HG02588 (cell line): Measurements from ENCODE around the gene ARF5.

Source experiments
- ATAC-seq: cut with Tn5 transposase; IDR thresholded peaks from one replicate; pipeline ENCODE4 v1.9.1; 2021; ENCODE audit warnings: mild to moderate bottlenecking, moderate library complexity; ENCODE audit not compliant: unreplicated experiment

Gene ARF5

GRCh38 chr7:127588697-127589482 is 679 bp downstream of the ARF5 start:
- peak; percentile 17 for ATAC-seq

GRCh38 chr7:127589896-127590295 is 1.7 kb downstream of the ARF5 start:
- ATAC-seq = no peak

GRCh38 chr7:127591189-127591588 is 3.0 kb downstream of the ARF5 start:
- no peak for ATAC-seq

- ATAC-seq = no peak
These were observed 3.4 kb downstream of the ARF5 start for GRCh38 chr7:127591591-127591990.

- no peak for ATAC-seq
These were observed 4.3 kb downstream of the ARF5 start for GRCh38 chr7:127592550-127592949.

- peak; percentile 64 for ATAC-seq
These were observed 6.3 kb downstream of the ARF5 start for GRCh38 chr7:127594490-127594889.

- ATAC-seq = no peak
These were observed 7.5 kb downstream of the ARF5 start for GRCh38 chr7:127595737-127596136.

- ATAC-seq = no peak
These were observed 10.1 kb downstream of the ARF5 start for GRCh38 chr7:127598318-127598717.

GRCh38 chr7:127600885-127601284 is 12.7 kb downstream of the ARF5 start:
- no peak for ATAC-seq

GRCh38 chr7:127608446-127608845 is 20.2 kb downstream of the ARF5 start:
- no peak for ATAC-seq

- ATAC-seq = no peak
These were observed 21.1 kb downstream of the ARF5 start for GRCh38 chr7:127609297-127609696.

GRCh38 chr7:127612263-127612662 is 24.1 kb downstream of the ARF5 start:
- ATAC-seq = no peak

- no peak for ATAC-seq
These were observed 28.5 kb downstream of the ARF5 start for GRCh38 chr7:127616724-127617123.

- ATAC-seq = no peak
These were observed 29.8 kb downstream of the ARF5 start, which contains the start of gene PAX4 for GRCh38 chr7:127618042-127618441. Gene PAX4 (minus strand): TSS chr7:127618142. CDS start chr7:127615928, 2,214 bp downstream.

- ATAC-seq = no peak
These were observed 30.6 kb downstream of the ARF5 start for GRCh38 chr7:127618775-127619174.

GRCh38 chr7:127619681-127620405 is 31.6 kb downstream of the ARF5 start:
- ATAC-seq = no peak

- ATAC-seq = no peak
These were observed 32.4 kb downstream of the ARF5 start for GRCh38 chr7:127620406-127621233.

- no peak for ATAC-seq
These were observed 37.1 kb downstream of the ARF5 start for GRCh38 chr7:127625331-127625730.

- ATAC-seq = no peak
These were observed 40.2 kb downstream of the ARF5 start for GRCh38 chr7:127628445-127628844.

GRCh38 chr7:127629268-127629854 is 41.1 kb downstream of the ARF5 start:
- peak; percentile 51 for ATAC-seq
